Ramos (cell line): ENCODE data around the gene NTN1.

Experiments
- in situ Hi-C: fragments of 300-500 bp; cut with MboI; formaldehyde crosslinking; loops from one replicate; pipeline ENCODE4 v1.14.3; 2022; ENCODE audit warnings: low sequenced_read_pairs; ENCODE audit not compliant: unreplicated experiment

The NTN1 gene

DNA sequence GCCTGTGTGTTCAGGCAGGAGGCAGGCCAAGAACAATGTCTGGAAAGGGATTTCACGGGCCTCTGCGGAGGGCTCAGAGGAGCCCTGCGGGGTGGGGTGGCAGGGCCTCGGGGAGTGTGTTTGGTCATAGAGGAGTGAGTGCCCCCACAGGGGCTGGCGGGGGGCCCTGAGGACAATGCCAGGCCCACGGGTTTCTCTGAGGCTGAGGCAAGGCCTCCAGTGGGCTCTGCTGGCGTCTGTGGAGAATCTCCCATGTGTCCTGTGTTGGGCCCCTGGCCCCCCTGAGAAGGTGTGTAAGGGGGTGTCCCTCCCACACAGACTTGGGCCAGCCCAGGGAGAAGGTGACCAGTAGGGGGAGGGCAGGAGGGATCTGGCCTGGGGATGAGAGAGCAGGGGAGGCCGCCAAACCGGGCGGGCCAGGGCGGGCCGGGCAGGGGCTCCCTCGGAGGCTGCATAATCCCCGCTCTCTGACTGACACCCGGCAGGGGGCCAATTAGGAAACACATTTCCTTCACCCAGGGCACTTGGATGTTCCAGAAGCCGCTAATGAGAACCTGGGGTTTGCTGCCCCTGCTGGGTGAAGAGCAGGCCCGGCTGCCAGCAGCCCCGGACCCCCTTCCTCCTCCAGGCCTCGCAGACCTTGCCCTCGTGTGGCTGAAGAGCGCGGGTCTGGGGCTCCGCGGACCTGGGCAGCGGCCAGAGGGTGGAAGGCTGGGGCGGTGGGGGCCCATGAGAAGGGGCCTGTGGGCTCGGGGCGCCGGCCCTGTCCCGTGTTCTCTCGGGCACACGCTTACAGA is 204.2 kb downstream of the NTN1 start:
- in situ Hi-C loops, result no loop called here

DNA sequence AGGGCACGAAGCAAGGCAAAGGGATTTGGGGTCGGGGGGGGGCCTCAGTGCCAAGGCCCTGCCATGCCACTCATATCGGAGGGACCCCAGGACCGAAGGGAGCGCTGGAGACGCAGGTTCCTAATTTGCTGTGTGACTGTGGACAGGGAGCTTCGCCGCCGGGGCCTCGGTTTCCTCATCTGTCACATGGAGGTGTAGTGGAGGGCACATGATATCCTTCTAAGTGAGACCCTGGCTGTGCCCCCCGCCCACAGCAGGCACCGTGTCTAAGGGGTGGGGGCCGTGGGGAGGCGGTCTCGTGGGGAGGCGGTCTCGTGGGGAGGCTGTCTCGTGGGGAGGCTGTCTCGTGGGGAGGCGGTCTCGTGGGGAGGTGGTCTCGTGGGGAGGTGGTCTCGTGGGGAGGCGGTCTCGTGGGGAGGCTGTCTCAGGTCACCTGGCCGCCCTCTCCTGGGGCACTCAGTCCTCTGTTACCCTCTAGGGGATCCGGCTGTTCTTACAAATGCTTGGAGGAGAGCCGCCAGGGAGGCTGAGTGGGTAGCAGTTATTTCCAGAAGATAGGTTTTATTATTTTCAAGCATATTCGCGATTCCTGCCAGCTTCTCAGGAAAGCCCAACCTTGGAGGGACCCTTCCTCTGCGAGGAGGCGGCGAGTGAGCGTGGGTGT is 205.0 kb downstream of the NTN1 start:
- in situ Hi-C loops, result no loop called here

DNA sequence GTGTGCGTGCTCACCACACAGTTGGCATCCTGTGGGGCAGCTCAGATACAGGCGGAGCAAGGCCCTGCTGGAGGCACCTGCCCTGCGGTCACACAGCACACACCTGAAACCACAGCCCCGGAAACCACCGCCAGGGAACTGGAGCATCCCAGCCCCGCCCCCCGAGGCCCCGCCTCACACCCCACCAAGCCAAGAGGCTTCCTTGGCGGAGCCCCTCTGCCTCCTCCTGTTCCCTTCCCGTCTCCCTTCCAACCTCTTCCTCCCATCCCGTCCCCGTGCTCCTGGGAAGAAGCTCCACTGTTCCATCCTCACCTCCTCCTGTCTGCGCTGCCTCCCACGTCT is 205.5 kb downstream of the NTN1 start:
- in situ Hi-C loops, result no loop called here

DNA sequence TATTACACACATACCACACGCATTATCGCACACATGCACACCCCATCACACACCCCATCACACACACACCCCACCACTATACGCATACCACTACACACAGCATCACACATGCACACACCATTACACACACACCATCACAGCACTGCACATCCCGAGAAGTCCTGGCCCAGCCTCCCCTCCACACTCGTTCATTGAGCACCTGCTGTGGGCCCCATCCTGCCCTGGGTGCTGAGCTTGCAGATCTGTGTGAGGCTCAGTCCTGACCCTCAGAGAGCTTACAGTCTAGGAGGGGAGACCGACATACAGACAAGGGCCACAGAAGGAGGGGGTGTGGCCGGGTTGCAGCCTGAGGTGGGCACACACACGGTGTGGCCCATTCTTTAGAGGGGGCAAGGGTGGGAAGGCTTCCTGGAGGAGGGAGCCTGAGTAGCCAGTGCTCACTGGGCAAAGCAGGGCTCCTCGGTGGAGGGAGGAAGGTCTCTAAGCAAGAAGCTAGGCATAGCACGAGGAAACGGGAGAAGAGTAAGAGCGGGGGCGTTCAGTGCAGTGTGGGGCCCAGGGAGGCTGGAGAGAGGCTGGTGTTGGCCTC is 206.6 kb downstream of the NTN1 start:
- in situ Hi-C loops, result no loop called here

DNA sequence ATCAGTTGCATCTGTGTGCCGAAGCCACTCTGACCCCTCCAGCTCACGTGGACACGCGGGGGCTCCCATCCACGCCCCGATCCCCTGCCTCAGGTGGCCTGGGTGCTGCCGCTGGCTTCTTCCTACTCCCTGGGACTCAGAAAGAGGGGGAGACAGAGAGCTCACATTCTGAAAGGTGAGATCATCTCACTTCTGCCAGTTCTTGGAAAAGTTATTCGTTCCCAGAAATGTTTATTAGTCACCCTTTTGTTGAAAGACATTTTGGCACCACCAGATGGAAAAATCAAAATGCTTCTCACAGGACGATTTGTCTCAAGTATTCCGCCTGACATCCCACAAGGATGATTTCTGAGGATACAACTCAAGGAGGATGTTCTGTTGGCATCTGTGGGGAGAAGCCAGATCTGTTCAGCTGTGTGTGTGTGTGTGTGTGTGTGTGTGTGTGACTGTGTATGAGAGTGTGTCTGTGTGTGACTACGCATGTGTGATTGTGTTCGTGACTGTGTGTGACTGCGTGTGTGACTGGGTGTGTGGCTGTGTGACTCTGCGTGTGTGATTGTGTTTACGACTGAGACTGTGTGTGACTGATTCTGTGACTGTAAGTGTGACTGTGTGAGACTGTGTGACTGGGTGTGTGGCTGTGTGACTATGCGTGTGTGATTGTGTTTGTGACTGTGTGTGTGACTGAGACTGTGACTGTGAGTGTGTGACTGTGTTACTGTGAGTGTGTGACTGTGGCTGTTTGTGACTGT is 207.3 kb downstream of the NTN1 start:
- in situ Hi-C loops, result no loop called here

DNA sequence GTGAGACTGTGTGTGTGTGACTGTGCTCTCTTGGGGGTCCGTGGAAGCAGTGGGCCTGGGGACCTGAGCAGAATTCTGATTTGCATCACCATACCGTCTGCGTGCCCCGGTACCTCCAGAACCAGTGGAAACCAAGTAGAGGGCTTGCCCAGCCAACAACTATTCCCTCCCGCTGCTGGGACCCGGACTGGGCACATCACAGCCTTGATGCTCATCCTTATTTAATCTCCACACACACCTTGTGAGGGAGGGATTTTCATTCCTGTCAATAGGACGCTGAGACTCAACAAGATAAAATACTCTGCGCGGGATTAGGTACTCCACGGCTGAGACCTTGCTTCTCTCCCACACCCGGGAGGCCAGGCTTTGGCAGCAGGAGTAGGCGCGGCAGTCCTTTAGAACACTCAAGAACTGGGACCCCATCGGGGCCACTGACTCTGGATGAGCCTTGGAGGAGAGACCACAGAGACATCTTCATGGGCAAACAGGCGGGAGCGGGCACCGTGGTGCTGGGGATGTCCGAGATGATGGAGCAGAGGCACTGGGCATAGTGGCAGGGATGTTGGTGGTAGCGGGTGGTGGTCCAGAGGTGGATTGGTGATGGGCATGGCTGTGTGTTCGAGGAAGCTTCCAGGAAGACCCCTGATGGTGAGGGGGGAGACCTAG is 208.0 kb downstream of the NTN1 start:
- in situ Hi-C loops, result no loop called here

DNA sequence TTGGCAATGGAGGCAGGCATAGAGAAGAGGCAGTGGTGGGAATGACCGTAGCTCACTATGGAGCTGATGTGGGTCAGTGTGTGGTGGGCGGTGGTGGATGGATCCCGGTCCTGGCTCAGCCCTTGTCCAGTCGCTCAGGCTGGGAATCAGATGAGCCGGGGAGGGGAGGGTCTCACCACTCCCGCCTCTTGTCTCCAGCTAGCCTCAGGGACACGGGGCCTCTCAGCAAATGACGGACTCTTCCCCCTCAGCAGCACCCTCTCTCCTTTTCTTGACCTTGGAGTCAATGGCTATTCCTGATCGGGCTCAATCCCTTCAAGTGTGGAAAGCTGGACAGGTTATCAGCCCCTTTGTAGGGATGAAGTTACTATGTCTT is 208.5 kb downstream of the NTN1 start:
- in situ Hi-C loops, result no loop called here

DNA sequence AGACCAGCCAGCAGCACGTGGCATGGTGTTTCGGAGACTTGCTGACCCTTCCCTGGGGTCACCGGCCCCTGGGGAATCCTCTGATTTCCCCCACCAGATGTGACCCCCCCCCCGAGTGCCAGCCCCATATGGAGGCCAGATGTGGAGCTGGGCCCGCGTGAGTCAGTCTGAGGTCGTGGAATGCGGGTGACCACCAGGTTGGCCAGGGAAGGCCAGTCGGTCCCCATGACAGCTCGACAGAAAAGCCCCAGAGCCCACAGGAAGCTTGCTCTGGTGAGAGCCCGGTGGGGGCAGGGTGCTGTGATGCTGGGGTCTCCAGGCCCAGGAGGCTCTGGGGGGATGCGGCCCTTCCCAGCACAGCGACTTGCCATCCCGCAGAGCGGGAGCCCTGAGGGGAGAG is 209.0 kb downstream of the NTN1 start:
- in situ Hi-C loops, result no loop called here

DNA sequence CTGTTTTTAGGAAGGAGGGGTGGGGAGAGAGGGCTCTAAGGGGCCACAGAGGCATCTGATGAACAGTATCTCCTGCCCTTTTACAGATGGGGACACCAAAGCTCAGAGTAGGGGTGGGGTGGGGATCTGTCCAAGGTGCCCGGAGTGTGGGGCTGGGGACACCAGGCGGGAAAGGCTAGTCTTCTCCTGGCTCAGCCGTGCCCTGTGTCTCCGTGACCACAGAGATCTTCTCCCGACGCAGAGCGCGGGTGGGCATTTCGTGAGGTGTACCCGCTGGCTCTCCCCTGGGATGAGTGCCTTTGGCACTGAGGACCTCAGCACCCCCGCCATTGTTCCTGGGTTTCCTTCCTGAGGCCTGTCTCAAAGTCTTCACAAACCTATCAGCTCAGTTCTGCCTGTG is 209.6 kb downstream of the NTN1 start:
- in situ Hi-C loops, result no loop called here

DNA sequence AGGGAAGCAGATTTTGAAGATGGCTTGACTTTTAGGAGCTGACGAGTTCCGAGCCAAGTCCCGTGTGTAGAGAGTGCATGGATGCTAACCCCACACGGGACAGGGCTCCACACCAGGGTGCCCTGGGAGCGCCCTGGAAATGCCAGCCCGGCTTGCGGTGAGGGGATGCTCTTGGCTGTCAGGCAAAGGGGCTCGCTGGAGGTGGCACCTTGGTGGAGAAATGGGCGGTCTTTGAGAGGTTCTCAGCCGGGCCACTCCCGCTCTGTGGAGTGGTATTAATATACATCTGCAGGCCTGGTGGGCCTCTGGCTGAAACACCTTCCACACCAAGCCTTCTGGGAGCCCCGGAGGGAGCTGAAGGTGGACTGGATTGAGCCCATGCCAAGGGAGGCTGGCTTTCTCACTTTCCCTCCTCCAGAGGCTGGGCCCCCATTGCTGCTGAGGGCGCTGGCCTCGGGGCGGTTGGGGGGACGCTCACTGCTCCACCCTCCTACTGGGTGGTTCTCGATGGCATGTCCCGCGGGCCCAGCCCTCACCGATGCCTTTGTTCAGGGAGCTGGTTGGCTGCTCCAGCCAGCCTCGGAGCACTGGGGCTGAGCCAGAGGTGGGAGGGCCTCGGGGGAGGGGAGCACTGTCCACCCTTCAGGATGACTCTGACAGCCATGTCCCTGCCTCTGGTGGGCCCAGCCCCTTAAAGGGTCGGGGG is 210.3 kb downstream of the NTN1 start:
- in situ Hi-C loops, result no loop called here

DNA sequence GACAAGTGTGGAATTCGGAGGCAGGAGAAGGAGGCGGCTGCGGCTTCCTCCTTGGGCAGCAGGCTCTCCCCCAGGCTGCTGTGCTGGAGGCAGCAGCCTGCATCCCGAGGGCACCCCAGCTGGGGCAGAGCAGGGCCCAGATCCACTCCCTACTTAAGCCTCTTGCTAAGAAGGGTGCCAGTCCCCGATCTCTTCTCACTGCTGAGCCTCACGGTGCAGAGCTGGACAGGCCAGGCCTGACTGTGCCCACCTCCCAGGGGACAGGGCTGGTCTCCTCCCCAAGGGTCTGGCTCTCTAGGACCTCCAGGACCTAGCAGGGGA is 210.8 kb downstream of the NTN1 start:
- in situ Hi-C loops, result no loop called here

DNA sequence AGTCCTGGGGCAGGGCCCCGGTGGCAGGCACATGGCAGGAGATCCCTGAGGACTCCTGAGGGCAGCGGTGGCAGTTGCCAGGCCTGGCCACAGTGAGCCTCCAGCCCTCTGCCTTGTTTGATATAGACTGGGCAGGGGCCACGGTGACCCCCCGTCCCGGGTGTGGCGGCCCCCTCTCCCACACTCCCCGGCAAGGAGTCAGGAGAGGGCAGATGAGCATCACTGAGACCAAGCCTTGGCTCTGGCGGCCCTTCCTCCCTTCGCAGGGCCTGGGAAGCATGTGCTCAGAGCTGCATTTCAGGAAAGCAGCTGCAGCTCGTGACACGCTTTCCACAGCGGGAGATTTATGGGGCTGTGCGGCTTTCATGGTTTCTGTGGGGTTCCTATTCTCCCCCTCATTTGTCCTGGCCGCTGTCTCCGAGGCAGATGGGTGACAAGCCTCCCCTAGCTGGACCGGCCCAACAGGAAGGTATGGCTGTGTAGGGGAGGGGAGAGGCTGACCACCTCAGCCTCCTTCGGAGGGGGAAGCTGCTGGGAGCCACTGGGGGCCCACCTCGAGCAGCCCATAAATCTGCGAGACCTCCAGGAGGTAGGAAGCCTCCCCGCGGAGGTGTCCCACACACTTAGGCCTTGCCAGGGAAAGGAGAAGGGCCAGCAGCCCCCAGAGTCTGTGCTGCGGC is 211.4 kb downstream of the NTN1 start:
- in situ Hi-C loops, result no loop called here

DNA sequence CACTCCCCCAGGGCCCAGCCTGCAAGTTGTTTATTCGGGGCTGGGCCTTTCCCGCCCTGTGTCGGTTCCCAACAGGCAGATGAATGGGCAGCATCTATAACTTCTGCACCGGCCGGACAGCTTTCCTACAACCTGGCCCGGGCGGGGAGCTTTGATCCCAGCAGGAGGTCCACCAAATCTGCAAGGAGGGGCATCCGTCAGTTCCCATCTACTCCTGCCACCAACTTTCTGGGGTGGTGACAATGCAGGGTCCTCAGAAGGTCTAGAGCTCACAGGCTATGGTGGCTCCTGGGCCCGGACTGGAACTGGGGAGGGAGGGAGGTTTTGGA is 211.9 kb downstream of the NTN1 start:
- in situ Hi-C loops, result no loop called here

DNA sequence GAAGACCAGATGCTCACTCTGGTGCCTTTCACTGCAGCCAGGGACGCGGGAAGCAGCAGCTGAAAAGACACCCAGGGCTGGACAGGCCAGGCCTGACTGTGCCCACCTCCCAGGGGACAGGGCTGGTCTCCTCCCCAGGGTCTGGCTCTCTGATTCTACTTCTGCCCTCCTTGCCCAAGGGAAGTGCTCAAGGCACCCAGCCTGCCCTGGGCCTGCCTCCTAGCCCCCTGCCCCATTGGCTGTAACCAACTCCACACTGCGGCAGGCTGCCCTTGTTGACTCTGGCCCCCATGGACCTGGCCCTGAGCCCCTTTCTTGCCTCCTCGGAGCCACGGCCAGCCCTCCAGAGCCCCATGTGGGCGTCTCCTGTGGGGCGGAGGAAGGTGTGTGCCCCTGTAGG is 212.5 kb downstream of the NTN1 start:
- in situ Hi-C loops, result no loop called here

DNA sequence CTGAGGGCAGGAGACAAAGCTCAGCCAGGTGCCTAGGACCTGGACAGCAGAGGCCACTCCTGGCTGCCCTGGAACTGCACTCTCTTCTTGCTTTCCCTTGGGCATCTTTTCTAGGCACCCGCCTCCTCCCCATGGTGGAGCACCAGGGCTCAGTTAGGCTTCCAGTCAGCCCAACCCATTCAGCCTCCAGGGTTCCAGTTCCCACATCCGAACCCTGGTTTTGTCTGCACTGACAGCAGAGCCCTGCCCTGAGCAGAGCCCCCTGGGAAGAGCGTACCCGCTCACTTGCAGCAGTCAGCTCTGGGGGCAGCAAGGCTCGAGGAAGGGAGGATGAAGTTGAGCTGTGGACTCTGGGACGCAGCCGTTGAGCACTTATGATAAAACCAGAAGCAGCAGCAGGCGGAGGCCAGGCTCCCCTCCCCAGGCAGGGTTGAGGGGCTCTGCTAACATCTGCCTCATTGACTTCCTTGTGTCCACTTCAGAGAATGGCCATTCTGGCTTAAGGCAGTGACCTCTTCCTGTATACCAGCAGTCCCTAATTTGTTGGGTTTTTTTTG is 213.2 kb downstream of the NTN1 start:
- in situ Hi-C loops, result no loop called here

DNA sequence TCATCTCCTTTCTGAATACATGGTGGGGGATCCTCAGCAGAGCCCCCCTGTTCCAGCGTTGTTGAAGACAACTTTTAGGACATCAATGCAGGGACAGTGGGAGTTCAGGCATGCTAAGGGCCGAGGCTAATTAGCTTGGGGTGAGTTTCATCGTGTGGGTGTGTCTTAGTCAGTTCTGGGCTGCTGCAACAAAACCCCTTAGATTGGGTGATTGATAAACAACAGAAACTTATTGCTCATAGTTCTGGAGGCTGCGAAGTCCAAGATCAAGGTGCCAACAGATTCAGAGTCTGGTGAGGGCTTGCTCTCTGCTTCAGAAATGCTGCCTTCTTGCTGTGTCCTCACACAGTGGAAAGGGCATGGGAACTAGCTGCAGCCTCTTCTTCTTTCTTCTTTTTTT is 214.0 kb downstream of the NTN1 start:
- in situ Hi-C loops, result no loop called here

DNA sequence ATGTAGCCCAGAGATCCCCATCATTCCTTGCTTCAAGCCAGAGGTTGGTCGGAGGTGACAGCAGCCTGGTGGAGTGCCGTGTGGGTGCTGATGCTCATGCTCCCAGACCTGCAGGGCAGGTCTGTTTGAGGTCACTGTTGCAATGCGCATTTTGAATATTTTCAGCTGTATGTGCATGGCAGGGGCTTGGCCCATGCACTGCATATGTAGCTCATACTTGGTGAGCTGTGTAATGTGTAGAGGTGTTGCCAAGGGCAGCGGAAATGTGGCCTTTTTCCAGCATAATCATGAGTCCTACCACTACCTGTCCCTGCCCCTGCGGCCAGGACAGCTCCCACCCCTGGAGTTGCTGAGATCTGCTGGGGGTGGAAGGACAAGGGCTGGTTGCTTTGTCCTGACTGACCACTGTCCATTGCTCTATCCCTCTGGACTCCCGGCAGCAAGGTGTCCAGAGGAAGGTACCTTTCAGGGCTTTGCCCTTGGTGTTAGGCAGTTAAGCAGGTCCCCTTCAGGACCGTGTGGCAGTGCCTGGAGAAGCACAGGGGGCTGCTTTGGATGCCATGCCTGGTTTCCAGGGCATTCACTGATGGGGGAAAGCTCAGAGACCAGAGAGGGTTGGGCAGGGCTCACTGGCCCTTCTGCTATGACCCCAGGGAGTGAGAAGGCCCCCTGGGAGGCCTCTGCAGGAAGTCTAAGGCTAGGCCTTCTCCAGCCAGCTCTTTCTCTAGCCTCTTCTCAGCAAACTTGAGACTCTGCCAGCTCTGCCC is 215.2 kb downstream of the NTN1 start:
- in situ Hi-C loops, result no loop called here

DNA sequence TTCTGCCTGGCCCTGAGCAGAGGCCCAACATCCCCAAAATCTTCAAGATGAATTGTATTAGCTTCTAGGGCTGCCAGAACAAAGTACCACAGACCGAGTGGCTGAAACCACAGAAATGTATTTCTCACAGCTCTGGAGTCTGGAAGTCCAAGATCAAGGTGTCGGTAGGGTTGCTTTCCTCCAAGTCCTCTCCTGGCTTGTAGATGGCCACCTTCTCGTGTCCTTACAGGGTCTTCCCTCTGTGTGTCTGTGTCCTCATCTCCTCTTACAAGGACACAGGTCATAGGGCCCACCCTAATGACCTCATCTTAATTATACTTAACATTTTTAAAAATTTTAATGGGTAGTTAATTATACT is 215.7 kb downstream of the NTN1 start:
- in situ Hi-C loops, result no loop called here
